OCI-LY1 (cell line): ENCODE data around the gene DYSF.

ENCODE experiments used
- H2AFZ ChIP-seq: fragments of 200-600 bp; sonication (generic), shearing (Covaris generic); 2 replicates; pipeline ENCODE4 v1.6.0; 2014; ENCODE audit warnings: antibody characterized with exemption, mild to moderate bottlenecking, low read length
- H3F3A ChIP-seq: fragments of 200-600 bp; sonication (generic), shearing (Covaris generic); 2 replicates; pipeline ENCODE4 v1.6.0; 2014; ENCODE audit warnings: mild to moderate bottlenecking, antibody characterized with exemption, low read length, moderate library complexity; ENCODE audit not compliant: insufficient read depth
- H3K27ac ChIP-seq: fragments of 200-600 bp; sonication (generic); 2 replicates; pipeline ENCODE4 v1.5.1; 2014; ENCODE audit warnings: low read length, mixed run types, mild to moderate bottlenecking, low read depth; ENCODE audit not compliant: poor library complexity, severe bottlenecking
- H3K27me3 ChIP-seq: fragments of 200-600 bp; sonication (generic); 2 replicates; pipeline ENCODE4 v1.6.0; 2014; ENCODE audit warnings: antibody characterized with exemption, mild to moderate bottlenecking, low read length, moderate library complexity; ENCODE audit not compliant: insufficient read depth
- H3K36me3 ChIP-seq: fragments of 200-600 bp; sonication (generic); 2 replicates; pipeline ENCODE4 v1.6.1; 2014; ENCODE audit warnings: mild to moderate bottlenecking, antibody characterized with exemption, low read length, moderate library complexity, mixed read lengths; ENCODE audit not compliant: insufficient read depth
- H3K4me1 ChIP-seq: fragments of 200-600 bp; sonication (generic); 2 replicates; pipeline ENCODE4 v1.5.1; 2014; ENCODE audit warnings: mild to moderate bottlenecking, low read length, moderate library complexity; ENCODE audit not compliant: insufficient read depth, severe bottlenecking
- H3K4me2 ChIP-seq: fragments of 200-600 bp; sonication (generic), shearing (Covaris generic); 2 replicates; pipeline ENCODE4 v1.6.1; 2014; ENCODE audit warnings: low read length
- H3K4me3 ChIP-seq: fragments of 200-600 bp; sonication (generic); 2 replicates; pipeline ENCODE4 v1.5.1; 2014; ENCODE audit warnings: low read length, low read depth, mild to moderate bottlenecking, mixed read lengths; ENCODE audit not compliant: poor library complexity, severe bottlenecking
- H3K79me2 ChIP-seq: fragments of 200-600 bp; shearing (Covaris generic); 2 replicates; pipeline ENCODE4 v1.6.1; 2016; ENCODE audit warnings: mixed run types, low read length, mixed read lengths; ENCODE audit not compliant: insufficient read depth
- H3K9ac ChIP-seq: fragments of 200-600 bp; sonication (generic), shearing (Covaris generic); 2 replicates; pipeline ENCODE4 v1.6.1; 2014; ENCODE audit warnings: mild to moderate bottlenecking, low read length, mixed read lengths
- H3K9me2 ChIP-seq: fragments of 200-600 bp; sonication (generic), shearing (Covaris generic); 2 replicates; pipeline ENCODE4 v1.6.1; 2014; ENCODE audit warnings: low read depth, mild to moderate bottlenecking, low read length, mixed read lengths
- H3K9me3 ChIP-seq: fragments of 200-600 bp; shearing (Covaris generic); 2 replicates; pipeline ENCODE4 v1.6.1; 2014; ENCODE audit warnings: low read length, mixed read lengths
- H4K20me1 ChIP-seq: fragments of 200-600 bp; sonication (generic), shearing (Covaris generic); 2 replicates; pipeline ENCODE4 v1.6.0; 2016; ENCODE audit warnings: mild to moderate bottlenecking, low read length; ENCODE audit not compliant: insufficient read depth
- CTCF ChIP-seq: fragments of 200-600 bp; sonication (generic), shearing (Covaris generic); IDR thresholded peaks from 2 replicates; pipeline ENCODE4 v1.5.1; 2017; ENCODE audit warnings: mild to moderate bottlenecking, antibody characterized with exemption, low read length, moderate library complexity, mixed read lengths
- EZH2 ChIP-seq: fragments of 200-600 bp; sonication (generic), shearing (Covaris generic); IDR thresholded peaks from 2 replicates; pipeline ENCODE4 v1.8.0; 2017; ENCODE audit warnings: borderline replicate concordance, mixed run types, mild to moderate bottlenecking, antibody characterized with exemption, low read length, moderate library complexity, mixed read lengths

The DYSF gene

GRCh38 chr2:71679491-71679890 is 226.1 kb downstream of the DYSF start:
- Histone ChIP-seq H3K9me3 (no peaks in the 10 kb centered on the region), H3K79me2 (no peaks in the 10 kb centered on the region), H2AFZ (no peak overlapping the region), H3K9ac (no peak overlapping the region), H3K27ac (no peak overlapping the region), H3K9me2 (no peaks in the 10 kb centered on the region), H3K36me3 (no peaks in the 10 kb centered on the region), H3K4me1 (peaks cover 4% of the 10 kb centered on the region), H3K4me2 (no peak overlapping the region), H4K20me1 (no peaks in the 10 kb centered on the region), H3K27me3 (no peaks in the 10 kb centered on the region), H3K4me3 (no peak overlapping the region), H3F3A (no peaks in the 10 kb centered on the region)
- TF ChIP-seq EZH2 (no peak), CTCF (no peak)

- Histone ChIP-seq H3K36me3 (no peaks in the 10 kb centered on the region), H3K4me1 (no peaks in the 10 kb centered on the region), H3K79me2 (no peaks in the 10 kb centered on the region), H3K27me3 (no peaks in the 10 kb centered on the region), H3K9me2 (no peaks in the 10 kb centered on the region), H3K27ac (no peak overlapping the region), H3K9ac (no peak overlapping the region), H4K20me1 (no peaks in the 10 kb centered on the region), H2AFZ (no peak overlapping the region), H3K9me3 (no peaks in the 10 kb centered on the region), H3K4me3 (no peak overlapping the region), H3F3A (no peaks in the 10 kb centered on the region), H3K4me2 (no peak overlapping the region)
- TF ChIP-seq EZH2 (no peak), CTCF (no peak)
Measured at GRCh38 chr2:71680925-71681324, 227.6 kb downstream of the DYSF start.

GRCh38 chr2:71681626-71682025 is 228.3 kb downstream of the DYSF start:
- H3K27me3 ChIP-seq = no peaks in the 10 kb centered on the region
- TF ChIP-seq CTCF (no peak), EZH2 (no peak)
- H3K27ac ChIP-seq = no peak overlapping the region
- no peak overlapping the region for H3K4me3 ChIP-seq
- no peaks in the 10 kb centered on the region for H3F3A ChIP-seq
- no peak overlapping the region for H2AFZ ChIP-seq
- H4K20me1 ChIP-seq = no peaks in the 10 kb centered on the region
- H3K4me1 ChIP-seq = no peaks in the 10 kb centered on the region
- H3K4me2 ChIP-seq = no peak overlapping the region
- no peaks in the 10 kb centered on the region for H3K36me3 ChIP-seq
- no peaks in the 10 kb centered on the region for H3K9me3 ChIP-seq
- no peaks in the 10 kb centered on the region for H3K9me2 ChIP-seq
- no peak overlapping the region for H3K9ac ChIP-seq
- no peaks in the 10 kb centered on the region for H3K79me2 ChIP-seq
